Left ventricle myocardium inferior (tissue), 1 donor: ENCODE data around the gene PCDHGB2. TPM values are rescaled to one million over a fixed set of nuclear protein-coding genes. Genes with fewer than 3 reads are reported as not detected.

Source experiments
- DNase-seq: peaks from one replicate; pipeline ENCODE4 v3.0.0-alpha.2; 2020
- H3K27ac ChIP-seq: fragments of 200-600 bp; replicated peaks from 2 replicates; pipeline ENCODE4 v1.8.0; 2021
- H3K27me3 ChIP-seq: fragments of 200-600 bp; 2 replicates; pipeline ENCODE4 v1.8.0; 2021; ENCODE audit warnings: low read depth
- H3K36me3 ChIP-seq: fragments of 200-600 bp; 2 replicates; pipeline ENCODE4 v1.8.0; 2021
- H3K4me1 ChIP-seq: fragments of 200-600 bp; 2 replicates; pipeline ENCODE4 v1.8.0; 2021
- H3K4me3 ChIP-seq: fragments of 200-600 bp; 2 replicates; pipeline ENCODE4 v1.8.0; 2021; ENCODE audit warnings: mild to moderate bottlenecking, moderate library complexity
- H3K9me3 ChIP-seq: fragments of 200-600 bp; replicated peaks from 2 replicates; pipeline ENCODE4 v1.8.0; 2021
- CTCF ChIP-seq: fragments of 200-600 bp; IDR thresholded peaks from 2 replicates; pipeline ENCODE4 v1.8.0; 2021; ENCODE audit warnings: antibody characterized with exemption, mild to moderate bottlenecking, borderline replicate concordance
- intact Hi-C: fragments of 100-400 bp; cut with micrococcal nuclease; formaldehyde crosslinking; loops from one replicate; pipeline ENCODE4 v1.11.0; 2022
- total RNA-seq: library from RNA; stranded (reverse); fragmentation: NEBNext Ultra II Directional; extraction: Animal tissue kit (Norgen Biotek cat#: 25700); gene quantifications from one replicate; pipeline ENCODE4 v1.2.1, GENCODE V29; 2021
- donor health status: DM: no; HTN: yes; CAD: no; lungs with severe emphysema.

Gene PCDHGB2
- total RNA-seq, 1 donor from 2014 or later: 8.8 TPM

DNA sequence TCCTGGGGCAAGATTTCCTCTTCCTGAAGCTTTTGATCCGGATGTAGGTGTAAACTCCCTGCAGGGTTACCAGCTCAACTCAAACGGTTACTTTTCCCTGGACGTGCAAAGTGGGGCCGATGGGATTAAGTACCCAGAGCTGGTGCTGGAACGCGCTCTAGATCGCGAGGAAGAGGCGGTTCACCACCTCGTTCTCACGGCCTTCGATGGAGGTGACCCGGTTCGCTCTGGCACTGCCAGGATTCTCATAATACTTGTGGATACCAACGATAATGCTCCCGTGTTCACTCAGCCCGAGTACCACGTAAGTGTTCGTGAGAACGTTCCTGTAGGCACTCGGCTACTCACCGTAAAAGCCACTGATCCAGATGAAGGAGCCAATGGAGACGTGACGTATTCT is 4.2 kb upstream of the PCDHGB2 start:
- TF ChIP-seq CTCF: no peak
- no peak for DNase-seq
- Histone ChIP-seq H3K4me1 (peaks cover 58% of the 10 kb centered on the region), H3K27ac (no peak overlapping the region), H3K9me3 (peaks cover 98% of the 10 kb centered on the region), H3K36me3 (peaks cover 21% of the 10 kb centered on the region), H3K27me3 (no peaks in the 10 kb centered on the region), H3K4me3 (peak overlapping the region; percentile 54)
- intact Hi-C loops: no loop called here

DNA sequence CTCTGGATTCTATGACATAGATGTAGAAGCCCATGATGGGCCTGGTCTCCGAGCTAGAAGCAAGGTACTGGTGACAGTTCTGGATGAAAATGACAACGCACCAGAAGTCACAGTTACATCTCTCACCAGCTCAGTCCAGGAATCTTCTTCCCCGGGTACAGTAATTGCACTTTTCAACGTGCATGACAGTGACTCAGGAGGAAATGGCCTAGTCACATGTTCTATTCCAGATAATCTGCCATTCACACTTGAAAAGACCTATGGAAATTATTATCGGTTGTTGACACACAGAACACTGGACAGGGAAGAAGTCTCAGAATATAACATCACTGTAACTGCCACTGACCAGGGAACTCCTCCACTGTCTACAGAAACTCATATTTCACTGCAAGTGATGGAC is 3.7 kb upstream of the PCDHGB2 start:
- peaks cover 21% of the 10 kb centered on the region for H3K36me3 ChIP-seq
- H3K4me1 ChIP-seq: peaks cover 53% of the 10 kb centered on the region
- H3K27ac ChIP-seq: no peak overlapping the region
- DNase-seq: no peak
- no peak overlapping the region for H3K4me3 ChIP-seq
- intact Hi-C loops: no loop called here
- no peaks in the 10 kb centered on the region for H3K27me3 ChIP-seq
- H3K9me3 ChIP-seq: peaks cover 98% of the 10 kb centered on the region
- no peak for TF ChIP-seq CTCF

- Histone ChIP-seq H3K9me3 (peaks cover 99% of the 10 kb centered on the region), H3K27me3 (no peaks in the 10 kb centered on the region), H3K4me3 (peak overlapping the region; percentile 7), H3K4me1 (peaks cover 57% of the 10 kb centered on the region), H3K36me3 (peaks cover 18% of the 10 kb centered on the region), H3K27ac (no peak overlapping the region)
- DNase-seq: no peak
- intact Hi-C loops: no loop called here
- no peak for TF ChIP-seq CTCF
Observed at GRCh38 chr5:141356950-141357349, 2.8 kb upstream of the PCDHGB2 start.

DNA sequence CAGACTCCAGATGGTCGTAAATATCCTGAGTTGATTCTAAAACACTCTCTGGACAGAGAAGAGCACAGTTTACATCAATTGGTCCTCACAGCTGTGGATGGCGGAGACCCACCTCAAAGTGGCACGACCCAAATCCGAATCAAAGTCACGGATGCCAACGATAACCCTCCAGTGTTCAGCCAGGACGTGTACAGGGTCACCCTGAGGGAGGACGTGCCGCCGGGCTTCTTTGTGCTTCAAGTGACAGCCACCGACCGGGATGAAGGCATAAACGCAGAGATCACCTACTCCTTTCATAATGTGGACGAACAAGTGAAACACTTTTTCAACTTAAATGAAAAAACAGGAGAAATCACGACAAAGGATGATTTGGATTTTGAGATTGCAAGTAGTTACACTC is 891 bp downstream of the PCDHGB2 start:
- intact Hi-C loops: no loop called here
- Histone ChIP-seq H3K36me3 (peaks cover 31% of the 10 kb centered on the region), H3K27me3 (no peaks in the 10 kb centered on the region), H3K27ac (peak overlapping the region; percentile 59), H3K4me1 (peaks cover 47% of the 10 kb centered on the region), H3K9me3 (peaks cover 99% of the 10 kb centered on the region), H3K4me3 (peak overlapping the region; percentile 53)
- TF ChIP-seq CTCF: no peak
- DNase-seq: no peak

DNA sequence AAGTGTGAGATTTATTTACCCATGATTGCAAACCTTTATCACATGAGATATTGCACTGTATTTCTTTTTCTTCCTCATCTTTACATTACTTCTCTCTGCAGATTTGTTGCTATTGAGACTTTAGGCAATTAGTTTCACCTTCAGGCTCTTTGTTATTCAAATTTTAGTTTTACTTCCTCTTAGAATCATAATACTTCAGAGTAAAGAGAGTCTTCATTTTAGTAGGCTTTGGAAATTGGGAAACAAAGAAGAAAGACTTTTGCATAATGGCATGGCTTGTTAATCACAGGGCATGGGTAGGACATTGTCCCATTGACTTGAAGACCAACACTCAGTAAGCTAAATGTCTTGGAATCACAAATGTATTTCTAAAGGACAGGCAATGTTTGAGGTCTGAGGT is 2.9 kb downstream of the PCDHGB2 start:
- Histone ChIP-seq H3K4me1 (peaks cover 37% of the 10 kb centered on the region), H3K9me3 (peaks cover 99% of the 10 kb centered on the region), H3K4me3 (no peak overlapping the region), H3K36me3 (peaks cover 30% of the 10 kb centered on the region), H3K27ac (no peak overlapping the region), H3K27me3 (no peaks in the 10 kb centered on the region)
- intact Hi-C loops: no loop called here
- TF ChIP-seq CTCF: no peak
- DNase-seq: no peak
